Esophagus squamous epithelium (tissue), 5 donors: ENCODE results near the gene LDLRAD4. TPM values are rescaled to one million over a fixed set of nuclear protein-coding genes. Genes with fewer than 3 reads are reported as not detected.

Experiments used
- DNase-seq: peaks from one replicate; lab custom pipeline; 2025; lab: John Stamatoyannopoulos, UW
- H3K27ac ChIP-seq, 4 donors: fragments of 200-600 bp; sonication (generic); one replicate each; pipeline ENCODE4 v1.5.1; 2016 to 2019; ENCODE audit warnings: mild to moderate bottlenecking in 1 of 4
- H3K27me3 ChIP-seq, 4 donors: fragments of 200-600 bp; sonication (generic); 1 replicate in 3 of 4; 2 replicates in 1 of 4; pipeline versions ENCODE4 v1.5.1 to v1.6.0; 2017 to 2021; ENCODE audit warnings: antibody characterized with exemption in 1 of 4
- H3K36me3 ChIP-seq, 3 donors: fragments of 200-600 bp; sonication (generic); one replicate each; pipeline ENCODE4 v1.5.1; 2016 to 2019
- H3K4me1 ChIP-seq, 3 donors: fragments of 200-600 bp; sonication (generic); one replicate each; pipeline ENCODE4 v1.5.1; 2017 to 2019
- H3K4me3 ChIP-seq, 4 donors: fragments of 200-600 bp; sonication (generic); 1 replicate in 3 of 4; 2 replicates in 1 of 4; pipeline ENCODE4 v1.5.1; 2016 to 2019; ENCODE audit warnings: mild to moderate bottlenecking in 2 of 4, moderate library complexity in 1 of 4
- H3K9me3 ChIP-seq, 3 donors: fragments of 200-600 bp; sonication (generic); one replicate each; pipeline ENCODE4 v1.5.1; 2016 to 2019
- POLR2A ChIP-seq, 4 donors: fragments of 450-650 bp; IDR thresholded peaks; one replicate each; pipeline ENCODE4 v1.6.1; 2017; ENCODE audit warnings: antibody characterized with exemption in 4 of 4, mild to moderate bottlenecking in 4 of 4, moderate library complexity in 3 of 4
- WGBS, 2 donors: methylation state at CpG; one replicate each; pipeline ENCODE4 v1.1.5; 2018; 5-methylcytosine and 5-hydroxymethylcytosine counted together
- intact Hi-C: fragments of 100-400 bp; cut with DNase I; formaldehyde crosslinking; loops from one replicate; pipeline ENCODE4 v1.15.0; 2022
- total RNA-seq, 4 donors: library from RNA; depleted of rRNA; stranded (reverse); fragments of >200 nt; gene quantifications; one replicate each; pipeline ENCODE4 v1.1.0, GENCODE V29; 2016
- TF ChIP-seq, protein P1 (sequence below), 6 experiments: fragments of 450-650 bp in 4 of 6; fragments of 200-600 bp in 2 of 6; sonication (generic) in 2 of 6; IDR thresholded peaks; one replicate each; pipeline ENCODE4 v1.5.1; 2016 to 2019; ENCODE audit warnings: antibody characterized with exemption in 6 of 6, mild to moderate bottlenecking in 4 of 6, moderate library complexity in 4 of 6
- donor health status: DM: yes; HTN: yes; CAD: no.

LDLRAD4 gene
- total RNA-seq, 4 donors from 2014 or later = 0.91 to 17.9 (median 6.8) TPM

DNA sequence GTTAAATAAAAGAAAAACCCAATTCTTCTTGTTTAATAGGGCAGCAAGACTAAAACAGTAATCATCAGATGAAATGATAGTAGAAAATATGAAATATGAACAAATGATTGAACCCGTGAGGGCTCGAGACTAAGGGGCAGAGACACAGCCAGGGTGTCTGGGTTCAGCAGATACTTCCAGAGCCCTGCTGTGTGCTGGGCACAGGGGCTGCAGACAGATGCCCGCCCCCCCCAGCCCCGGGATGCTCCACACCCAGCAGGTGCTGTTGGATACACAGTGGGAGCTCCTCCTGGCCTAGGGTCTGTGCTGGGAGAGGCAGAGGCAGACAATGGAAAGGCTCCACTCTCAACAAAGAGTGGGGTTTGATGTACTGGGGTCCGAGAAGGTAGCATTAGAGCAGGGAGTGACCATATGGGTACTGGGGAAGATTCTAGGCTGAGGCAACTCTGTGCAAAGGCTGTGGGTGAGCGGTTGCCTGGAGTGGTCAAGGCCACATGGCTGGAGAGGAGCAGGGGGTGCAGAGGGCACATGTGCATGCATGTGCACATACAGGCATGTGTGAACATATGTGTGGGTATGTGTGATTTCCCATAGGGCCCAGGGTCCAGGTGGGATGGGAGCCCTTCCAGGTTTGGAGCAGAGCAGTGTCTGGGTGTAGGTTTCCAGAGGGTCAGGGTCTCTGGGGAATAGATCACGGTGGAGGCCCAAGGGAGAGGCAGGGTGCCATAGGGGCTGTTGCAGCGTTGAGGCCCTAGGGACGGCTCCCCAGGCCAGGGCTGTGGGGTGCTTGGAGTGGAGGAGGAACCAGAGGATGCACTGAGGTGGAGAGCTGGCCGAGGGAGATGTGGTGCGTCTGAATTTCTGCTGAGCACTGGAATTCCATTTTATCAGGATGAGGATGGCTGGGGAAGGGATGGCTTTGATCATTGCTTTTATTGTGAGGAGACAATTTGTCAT is 36.7 kb downstream of the LDLRAD4 start:
- Histone ChIP-seq H3K27ac (no peak overlapping the region), H3K4me3 (no peak overlapping the region), H3K36me3 (no peaks in the 10 kb centered on the region), H3K9me3 (no peaks in the 10 kb centered on the region), H3K27me3 (no peaks in the 10 kb centered on the region), H3K4me1 (peaks cover 5 to 20% (median 11%) of the 10 kb centered on the region in 3 donors)
- intact Hi-C loops = loop anchor here (10.0 kb wide), 1 partner anchor 60 kb away; no protein-coding TSS in a partner anchor
- DNase-seq = no peak
- WGBS, 2 donors = 73 to 83% methylated on average over 11 of the region's 11 CpGs
- TF ChIP-seq, protein P1, sequence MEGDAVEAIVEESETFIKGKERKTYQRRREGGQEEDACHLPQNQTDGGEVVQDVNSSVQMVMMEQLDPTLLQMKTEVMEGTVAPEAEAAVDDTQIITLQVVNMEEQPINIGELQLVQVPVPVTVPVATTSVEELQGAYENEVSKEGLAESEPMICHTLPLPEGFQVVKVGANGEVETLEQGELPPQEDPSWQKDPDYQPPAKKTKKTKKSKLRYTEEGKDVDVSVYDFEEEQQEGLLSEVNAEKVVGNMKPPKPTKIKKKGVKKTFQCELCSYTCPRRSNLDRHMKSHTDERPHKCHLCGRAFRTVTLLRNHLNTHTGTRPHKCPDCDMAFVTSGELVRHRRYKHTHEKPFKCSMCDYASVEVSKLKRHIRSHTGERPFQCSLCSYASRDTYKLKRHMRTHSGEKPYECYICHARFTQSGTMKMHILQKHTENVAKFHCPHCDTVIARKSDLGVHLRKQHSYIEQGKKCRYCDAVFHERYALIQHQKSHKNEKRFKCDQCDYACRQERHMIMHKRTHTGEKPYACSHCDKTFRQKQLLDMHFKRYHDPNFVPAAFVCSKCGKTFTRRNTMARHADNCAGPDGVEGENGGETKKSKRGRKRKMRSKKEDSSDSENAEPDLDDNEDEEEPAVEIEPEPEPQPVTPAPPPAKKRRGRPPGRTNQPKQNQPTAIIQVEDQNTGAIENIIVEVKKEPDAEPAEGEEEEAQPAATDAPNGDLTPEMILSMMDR (IDR thresholded peaks at IDR 0.05) = no peak
- TF ChIP-seq POLR2A (IDR thresholded peaks at IDR 0.05) = no peak

DNA sequence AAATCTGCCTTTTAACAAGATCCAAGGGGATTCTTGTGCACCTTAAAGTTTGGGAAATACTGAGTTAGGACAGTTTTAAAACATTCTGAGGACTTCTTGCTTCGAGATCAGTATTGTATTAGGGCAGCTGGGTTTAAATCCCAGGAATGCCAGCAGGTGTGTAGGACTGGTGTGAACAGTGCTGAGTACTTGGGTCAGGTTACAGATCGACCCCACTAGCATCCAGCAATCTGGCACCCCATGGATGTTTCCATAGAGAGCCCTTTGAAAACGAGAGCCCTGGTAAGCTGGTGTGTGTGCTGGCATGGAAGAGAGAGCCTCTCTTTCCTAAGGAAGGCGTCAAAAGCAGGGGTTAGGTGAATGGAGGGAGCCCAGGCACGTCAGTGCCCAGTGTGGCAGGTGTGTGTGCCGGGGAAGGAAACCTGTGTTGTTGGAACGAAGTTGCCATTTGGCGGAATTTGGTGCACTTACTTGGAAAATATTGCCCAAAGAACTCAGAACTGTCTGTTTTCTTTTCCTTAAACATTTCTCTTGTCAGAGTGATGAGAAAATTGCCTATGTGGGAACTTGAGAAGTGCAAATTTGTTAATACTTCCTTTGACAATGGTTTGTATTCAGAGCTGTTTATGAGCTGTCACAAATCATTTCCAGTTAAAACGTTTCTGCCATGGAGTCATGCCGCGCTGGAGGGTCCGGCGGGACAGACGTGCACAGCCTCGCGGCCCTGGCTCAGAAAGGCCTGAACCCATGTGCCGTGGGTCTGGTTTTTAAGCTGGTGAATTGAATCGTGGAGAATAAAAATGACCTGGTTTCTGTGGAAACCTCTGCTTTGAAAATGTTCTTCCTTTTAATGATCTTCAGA is 38.1 kb downstream of the LDLRAD4 start:
- intact Hi-C loops = loop anchor here (10.0 kb wide), 1 partner anchor 58 kb away; no protein-coding TSS in a partner anchor
- no peaks in the 10 kb centered on the region for H3K27me3 ChIP-seq
- H3K4me1 ChIP-seq = peaks cover 13 to 34% (median 25%) of the 10 kb centered on the region in 3 donors
- H3K27ac ChIP-seq = no peak overlapping the region
- no peak for DNase-seq
- no peak overlapping the region for H3K4me3 ChIP-seq
- H3K9me3 ChIP-seq = no peaks in the 10 kb centered on the region
- no peak for TF ChIP-seq POLR2A (IDR thresholded peaks at IDR 0.05)
- TF ChIP-seq, protein P1 (IDR thresholded peaks at IDR 0.05) = no peak
- no peaks in the 10 kb centered on the region for H3K36me3 ChIP-seq
- 68 to 69% methylated on average over 17 to 18 of the region's 18 CpGs for WGBS, 2 donors

DNA sequence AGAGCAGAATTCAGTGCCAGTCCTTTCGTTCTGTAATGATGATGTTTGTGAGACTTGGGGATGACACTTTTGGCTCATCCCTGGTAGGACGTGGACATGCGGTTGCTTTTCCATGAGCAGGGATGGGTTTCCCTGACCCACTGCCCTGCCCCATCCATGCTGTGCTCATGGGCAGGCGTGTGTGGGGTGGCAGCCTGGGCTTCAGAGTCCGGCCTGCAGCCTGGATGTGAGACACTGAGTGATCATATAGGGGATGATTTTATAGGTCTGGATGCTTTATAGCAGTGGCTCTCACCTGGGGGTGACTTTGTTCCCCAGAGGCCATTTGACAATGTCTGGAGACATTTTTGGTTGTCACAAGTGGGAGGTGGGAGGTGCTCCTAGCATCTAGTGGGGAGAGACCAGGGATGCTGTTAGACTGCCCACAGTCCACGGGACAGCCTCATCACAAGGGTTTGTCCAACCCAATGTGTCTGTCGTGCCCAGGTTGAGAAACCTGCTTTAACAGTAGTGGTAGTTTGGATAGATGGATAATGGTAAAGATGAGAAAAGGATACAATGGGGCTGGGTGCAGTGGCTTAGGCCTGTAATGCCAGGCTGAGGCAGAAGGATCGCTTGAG is 38.9 kb downstream of the LDLRAD4 start:
- H3K36me3 ChIP-seq = no peaks in the 10 kb centered on the region
- no peak overlapping the region for H3K27ac ChIP-seq
- no peak for DNase-seq
- H3K4me3 ChIP-seq = no peak overlapping the region
- peaks cover 13 to 42% (median 32%) of the 10 kb centered on the region in 3 donors for H3K4me1 ChIP-seq
- H3K27me3 ChIP-seq = no peaks in the 10 kb centered on the region
- TF ChIP-seq POLR2A (IDR thresholded peaks at IDR 0.05) = no peak
- TF ChIP-seq, protein P1 (IDR thresholded peaks at IDR 0.05) = no peak
- WGBS, 2 donors = 80 to 86% methylated on average over 8 of the region's 8 CpGs
- H3K9me3 ChIP-seq = no peaks in the 10 kb centered on the region
- intact Hi-C loops = loop anchor here (10.0 kb wide), 1 partner anchor 57 kb away; no protein-coding TSS in a partner anchor

DNA sequence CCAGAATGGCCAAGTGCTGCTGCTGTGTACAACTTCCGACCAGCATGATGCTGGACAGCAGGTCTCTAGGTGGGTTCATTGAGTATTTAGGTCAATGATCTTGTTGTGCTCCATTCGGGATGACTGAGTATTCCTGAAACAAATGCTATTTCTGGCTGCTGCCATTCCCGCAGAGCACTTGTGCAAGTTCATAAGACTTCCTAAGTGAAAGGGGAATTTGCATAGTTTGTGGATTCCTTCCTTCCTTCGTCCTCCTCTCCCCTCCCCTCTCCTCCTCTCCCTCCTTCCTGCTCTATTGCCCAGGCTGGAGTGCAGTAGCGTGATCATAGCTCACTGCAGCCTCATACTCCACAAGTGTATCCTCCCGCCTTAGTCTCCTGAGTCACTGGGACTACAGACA is 40.4 kb downstream of the LDLRAD4 start:
- no peak for DNase-seq
- intact Hi-C loops = loop anchor here (10.0 kb wide), 1 partner anchor 56 kb away; no protein-coding TSS in a partner anchor
- Histone ChIP-seq H3K36me3 (no peaks in the 10 kb centered on the region), H3K4me1 (peaks cover 13 to 55% (median 32%) of the 10 kb centered on the region in 3 donors), H3K27me3 (no peaks in the 10 kb centered on the region), H3K4me3 (no peak overlapping the region), H3K27ac (peak overlapping the region in 2 of 4 donors; percentile 49 to 80), H3K9me3 (no peaks in the 10 kb centered on the region)
- 52 to 55% methylated on average over 6 of the region's 6 CpGs for WGBS, 2 donors
- TF ChIP-seq POLR2A (IDR thresholded peaks at IDR 0.05) = no peak
- TF ChIP-seq, protein P1 (IDR thresholded peaks at IDR 0.05) = no peak
